Spleen (tissue), 7 donors: Measurements from ENCODE around the gene NR2F1-AS1.

Experiments used
- CTCF ChIP-seq, 11 experiments: fragments of 200-600 bp in 7 of 11; fragments of 450-650 bp in 4 of 11; sonication (generic) in 4 of 11; IDR thresholded peaks in 8 of 11; conservative IDR thresholded peaks in 3 of 11; 1 replicate in 7 of 11; 2 replicates in 4 of 11; pipeline versions ENCODE4 v1.4.0 to v1.8.0; 2016 to 2021; ENCODE audit warnings: antibody characterized with exemption in 11 of 11, inconsistent platforms in 4 of 11, mild to moderate bottlenecking in 1 of 11
- POLR2AphosphoS5 ChIP-seq, 3 donors: sonication (generic); formaldehyde crosslinking; IDR thresholded peaks; one replicate each; pipeline ENCODE4 v1.5.1; 2017; ENCODE audit warnings: antibody characterized with exemption in 3 of 3
- donor health status: DM: no; HTN: no; CAD: no; lungs with moderate emphysema.
- donor health status: DM: no; HTN: no; CAD: no.
- donor health status: DM: no; HTN: no; CAD: no.

- TF ChIP-seq CTCF (IDR thresholded peaks at IDR 0.05 in 8 of 11, conservative IDR thresholded peaks at IDR 0.05 in 3 of 11), result no peak
- TF ChIP-seq POLR2AphosphoS5 (IDR thresholded peaks at IDR 0.05), result no peak
These were observed 19.5 kb upstream of the NR2F1-AS1 start for GRCh38 chr5:93600409-93601070.
